K562 (cell line): Measurements from ENCODE around the gene ZNF672. TPM values are rescaled to one million over a fixed set of nuclear protein-coding genes. Genes with fewer than 3 reads are reported as not detected.

Source experiments
- BRF1 ChIP-seq: IDR thresholded peaks from 3 replicates; pipeline ENCODE4 v1.6.1; 2011; ENCODE audit warnings: borderline replicate concordance, mild to moderate bottlenecking; ENCODE audit not compliant: insufficient read length; ENCODE audit errors: extremely low read depth
- HCFC1 ChIP-seq: IDR thresholded peaks from 2 replicates; pipeline ENCODE4 v1.6.1; 2012; ENCODE audit warnings: low read depth, low read length, improper control_type of control experiment
- NR2C2 ChIP-seq, 2 experiments: fragments of 200-800 bp in 1 of 2; sonication (Bioruptor generic) in 1 of 2; sonication (generic) in 1 of 2; formaldehyde crosslinking in 1 of 2; IDR thresholded peaks; 2 replicates each; pipeline versions ENCODE4 v1.6.1 to v1.8.0; 2016 to 2022; ENCODE audit warnings: mild to moderate bottlenecking in 1 of 2, missing compliant biosample characterization in 1 of 2, missing genetic modification characterization in 1 of 2, missing genetic modification reagents in 1 of 2
- RHOXF2B ChIP-seq: fragments of 250-450 bp; sonication (Bioruptor Pico); conservative IDR thresholded peaks from 2 replicates; pipeline ENCODE4 v1.5.1; 2021
- TEAD1 ChIP-seq, 2 experiments: fragments of 450-650 bp in 1 of 2; sonication (generic) in 1 of 2; formaldehyde crosslinking; IDR thresholded peaks; 2 replicates each; pipeline versions ENCODE4 v1.4.0 to v1.8.0; 2020 to 2022; ENCODE audit warnings: mild to moderate bottlenecking in 2 of 2, missing genetic modification reagents in 1 of 2
- TEAD2 ChIP-seq: fragments of 450-650 bp; IDR thresholded peaks from 2 replicates; pipeline ENCODE4 v1.6.1; 2016; ENCODE audit warnings: missing genetic modification characterization, control low read depth, missing compliant biosample characterization
- XRCC3 ChIP-seq: fragments of 450-650 bp; IDR thresholded peaks from 2 replicates; pipeline ENCODE4 v1.6.1; 2017; ENCODE audit warnings: mild to moderate bottlenecking, moderate library complexity
- ZBTB40 ChIP-seq, 2 experiments: fragments of 450-650 bp in 1 of 2; sonication (generic) in 1 of 2; formaldehyde crosslinking in 1 of 2; IDR thresholded peaks; 2 replicates each; pipeline versions ENCODE4 v1.7.1 to v1.9.0; 2016 to 2022; ENCODE audit warnings: inconsistent platforms in 1 of 2, mild to moderate bottlenecking in 1 of 2, missing genetic modification reagents in 1 of 2
- ZNF592 ChIP-seq: fragments of 450-650 bp; IDR thresholded peaks from 2 replicates; pipeline ENCODE4 v1.6.1; 2017; ENCODE audit warnings: antibody characterized with exemption, mild to moderate bottlenecking
- ZNF75A ChIP-seq: fragments of 450-650 bp; formaldehyde crosslinking; IDR thresholded peaks from 2 replicates; pipeline ENCODE4 v1.4.0; 2020; ENCODE audit warnings: mild to moderate bottlenecking
- polyA plus RNA-seq, 8 experiments: library from polyadenylated mRNA; depleted of rRNA in 4 of 8; stranded (reverse) in 5 of 8; unstranded in 3 of 8; fragments of >200 nt; fragmentation: Nextera tagmentation in 2 of 8; fragmentation: Illumina TruSeq in 1 of 8; extraction: Ambion mirVana in 2 of 8; extraction: Trizol in 1 of 8; gene quantifications; 2 replicates each; pipeline versions ENCODE4 v1.2.1 to v1.2.3, GENCODE V29; 2011 to 2014; ENCODE audit warnings: inconsistent platforms in 1 of 8, missing spikeins in 1 of 8
- total RNA-seq, 7 experiments: library from RNA; depleted of rRNA in 6 of 7; stranded (reverse); fragments of >200 nt in 6 of 7; fragmentation: Illumina TruSeq in 2 of 7; extraction: Trizol in 2 of 7; gene quantifications; 2 replicates each; pipeline versions ENCODE4 v1.2.1 to v1.2.3, GENCODE V29; 2011 to 2021; ENCODE audit warnings: low replicate concordance in 1 of 7

Gene ZNF672
- total and polyA plus RNA-seq, 9 of the 15 experiments (the other 6 are each of a cell fraction or from before 2014, with no cell fraction given) = 1.9 to 57.9 (median 24.1) TPM

- TF ChIP-seq ZBTB40 (IDR thresholded peaks at IDR 0.05) (peak; percentile 88), ZBTB40 (CRISPR knock-in tag; IDR thresholded peaks at IDR 0.05) (no peak), BRF1 (peak; percentile 9), ZNF592 (peak; percentile 92), HCFC1 (peak; percentile 40), XRCC3 (no peak), NR2C2 (CRISPR knock-in tag; IDR thresholded peaks at IDR 0.05) (no peak), NR2C2 (tag; IDR thresholded peaks at IDR 0.05) (no peak), TEAD1 (CRISPR knock-in tag; IDR thresholded peaks at IDR 0.05) (0 out of 4 replicates have a peak, but pooled peaks of 1 of the 2 experiments have one; percentile 7), RHOXF2B (CRISPR knock-in tag) (no peak), TEAD2 (no peak), ZNF75A (CRISPR knock-in tag) (no peak)
Measured at GRCh38 chr1:248873993-248874533, 36.0 kb downstream of the ZNF672 start (continued).
